HepG2 (cell line): ENCODE data around the gene STEAP1B. TPM values are rescaled to one million over a fixed set of nuclear protein-coding genes. Genes with fewer than 3 reads are reported as not detected.

ENCODE experiments used
- ATF7 ChIP-seq, 2 experiments: fragments of 450-650 bp in 1 of 2; sonication (generic) in 1 of 2; formaldehyde crosslinking in 1 of 2; IDR thresholded peaks; 2 replicates each; pipeline versions ENCODE4 v1.4.0 to v1.6.1; 2016 to 2020; ENCODE audit warnings: antibody characterized with exemption in 1 of 2, mild to moderate bottlenecking in 1 of 2, missing genetic modification reagents in 1 of 2
- PAXIP1 ChIP-seq: sonication (generic); formaldehyde crosslinking; conservative IDR thresholded peaks from 2 replicates; pipeline ENCODE4 v1.4.0; 2020; ENCODE audit warnings: mild to moderate bottlenecking, missing genetic modification reagents, moderate library complexity
- ZBTB4 ChIP-seq: sonication (generic); formaldehyde crosslinking; IDR thresholded peaks from 2 replicates; pipeline ENCODE4 v1.4.0; 2020; ENCODE audit warnings: missing genetic modification reagents, mild to moderate bottlenecking, borderline replicate concordance
- ZNF232 ChIP-seq: sonication (generic); formaldehyde crosslinking; IDR thresholded peaks from 2 replicates; pipeline ENCODE4 v1.4.0; 2020; ENCODE audit warnings: missing genetic modification reagents, borderline replicate concordance
- ZNF503 ChIP-seq: sonication (generic); formaldehyde crosslinking; IDR thresholded peaks from 2 replicates; pipeline ENCODE4 v1.4.0; 2020; ENCODE audit warnings: missing genetic modification reagents
- ZNF549 ChIP-seq: sonication (generic); formaldehyde crosslinking; IDR thresholded peaks from 2 replicates; pipeline ENCODE4 v1.5.0; 2020; ENCODE audit warnings: missing genetic modification reagents
- ZNF572 ChIP-seq: sonication (generic); formaldehyde crosslinking; IDR thresholded peaks from 2 replicates; pipeline ENCODE4 v1.5.1; 2020; ENCODE audit warnings: mild to moderate bottlenecking, missing genetic modification reagents
- ZNF816 ChIP-seq: sonication (generic); formaldehyde crosslinking; IDR thresholded peaks from 2 replicates; pipeline ENCODE4 v1.8.0; 2022; ENCODE audit warnings: missing genetic modification reagents, mild to moderate bottlenecking, borderline replicate concordance
- ZSCAN9 ChIP-seq: IDR thresholded peaks from 2 replicates; pipeline ENCODE4 v1.6.1; 2016; ENCODE audit warnings: borderline replicate concordance
- polyA plus RNA-seq, 8 experiments: library from polyadenylated mRNA; depleted of rRNA in 3 of 8; stranded (reverse) in 7 of 8; unstranded in 1 of 8; fragments of >200 nt; fragmentation: Illumina TruSeq in 4 of 8; extraction: Trizol in 4 of 8; gene quantifications; 2 replicates each; pipeline versions ENCODE4 v1.2.1 to v1.2.3, GENCODE V29; 2011 to 2016; ENCODE audit warnings: low read depth in 4 of 8, missing spikeins in 1 of 8, mixed read lengths in 1 of 8; ENCODE audit not compliant: insufficient read depth in 1 of 8
- total RNA-seq, 5 experiments: library from RNA; depleted of rRNA; stranded (reverse); fragments of >200 nt; fragmentation: Illumina TruSeq; extraction: Trizol; gene quantifications; 2 replicates each; pipeline ENCODE4 v1.2.3, GENCODE V29; 2016; ENCODE audit warnings: low read depth in 1 of 5
- TF ChIP-seq, protein P1 (sequence below): sonication (generic); formaldehyde crosslinking; IDR thresholded peaks from 2 replicates; pipeline ENCODE4 v1.4.0; 2020; ENCODE audit warnings: missing genetic modification reagents, borderline replicate concordance
- TF ChIP-seq, protein P2 (sequence below): sonication (generic); formaldehyde crosslinking; IDR thresholded peaks from 2 replicates; pipeline ENCODE4 v1.4.0; 2020; ENCODE audit warnings: missing genetic modification reagents
- TF ChIP-seq, protein P3 (sequence below): sonication (generic); formaldehyde crosslinking; IDR thresholded peaks from 2 replicates; pipeline ENCODE4 v1.4.0; 2020; ENCODE audit warnings: missing genetic modification reagents

Gene STEAP1B
- total and polyA plus RNA-seq, 2 of the 13 experiments (the other 11 are each of a cell fraction or from before 2014, with no cell fraction given), result not detected

- TF ChIP-seq PAXIP1 (peak; percentile 74), ZNF232 (CRISPR knock-in tag) (no peak), ZNF549 (CRISPR knock-in tag) (no peak), ZNF503 (CRISPR knock-in tag) (peak; percentile 37; the same call in 1 of the 2 replicates), ATF7 (IDR thresholded peaks at IDR 0.05) (no peak), ATF7 (CRISPR knock-in tag; IDR thresholded peaks at IDR 0.05) (no peak), ZSCAN9 (CRISPR knock-in tag) (no peak), ZBTB4 (CRISPR knock-in tag) (no peak), ZNF572 (CRISPR knock-in tag) (no peak), ZNF816 (CRISPR knock-in tag) (no peak)
- TF ChIP-seq, protein P1, sequence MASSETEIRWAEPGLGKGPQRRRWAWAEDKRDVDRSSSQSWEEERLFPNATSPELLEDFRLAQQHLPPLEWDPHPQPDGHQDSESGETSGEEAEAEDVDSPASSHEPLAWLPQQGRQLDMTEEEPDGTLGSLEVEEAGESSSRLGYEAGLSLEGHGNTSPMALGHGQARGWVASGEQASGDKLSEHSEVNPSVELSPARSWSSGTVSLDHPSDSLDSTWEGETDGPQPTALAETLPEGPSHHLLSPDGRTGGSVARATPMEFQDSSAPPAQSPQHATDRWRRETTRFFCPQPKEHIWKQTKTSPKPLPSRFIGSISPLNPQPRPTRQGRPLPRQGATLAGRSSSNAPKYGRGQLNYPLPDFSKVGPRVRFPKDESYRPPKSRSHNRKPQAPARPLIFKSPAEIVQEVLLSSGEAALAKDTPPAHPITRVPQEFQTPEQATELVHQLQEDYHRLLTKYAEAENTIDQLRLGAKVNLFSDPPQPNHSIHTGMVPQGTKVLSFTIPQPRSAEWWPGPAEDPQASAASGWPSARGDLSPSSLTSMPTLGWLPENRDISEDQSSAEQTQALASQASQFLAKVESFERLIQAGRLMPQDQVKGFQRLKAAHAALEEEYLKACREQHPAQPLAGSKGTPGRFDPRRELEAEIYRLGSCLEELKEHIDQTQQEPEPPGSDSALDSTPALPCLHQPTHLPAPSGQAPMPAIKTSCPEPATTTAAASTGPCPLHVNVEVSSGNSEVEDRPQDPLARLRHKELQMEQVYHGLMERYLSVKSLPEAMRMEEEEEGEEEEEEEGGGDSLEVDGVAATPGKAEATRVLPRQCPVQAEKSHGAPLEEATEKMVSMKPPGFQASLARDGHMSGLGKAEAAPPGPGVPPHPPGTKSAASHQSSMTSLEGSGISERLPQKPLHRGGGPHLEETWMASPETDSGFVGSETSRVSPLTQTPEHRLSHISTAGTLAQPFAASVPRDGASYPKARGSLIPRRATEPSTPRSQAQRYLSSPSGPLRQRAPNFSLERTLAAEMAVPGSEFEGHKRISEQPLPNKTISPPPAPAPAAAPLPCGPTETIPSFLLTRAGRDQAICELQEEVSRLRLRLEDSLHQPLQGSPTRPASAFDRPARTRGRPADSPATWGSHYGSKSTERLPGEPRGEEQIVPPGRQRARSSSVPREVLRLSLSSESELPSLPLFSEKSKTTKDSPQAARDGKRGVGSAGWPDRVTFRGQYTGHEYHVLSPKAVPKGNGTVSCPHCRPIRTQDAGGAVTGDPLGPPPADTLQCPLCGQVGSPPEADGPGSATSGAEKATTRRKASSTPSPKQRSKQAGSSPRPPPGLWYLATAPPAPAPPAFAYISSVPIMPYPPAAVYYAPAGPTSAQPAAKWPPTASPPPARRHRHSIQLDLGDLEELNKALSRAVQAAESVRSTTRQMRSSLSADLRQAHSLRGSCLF, result no peak
- TF ChIP-seq, protein P2, sequence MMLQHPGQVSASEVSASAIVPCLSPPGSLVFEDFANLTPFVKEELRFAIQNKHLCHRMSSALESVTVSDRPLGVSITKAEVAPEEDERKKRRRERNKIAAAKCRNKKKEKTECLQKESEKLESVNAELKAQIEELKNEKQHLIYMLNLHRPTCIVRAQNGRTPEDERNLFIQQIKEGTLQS (CRISPR knock-in tag), result no peak
- TF ChIP-seq, protein P3, sequence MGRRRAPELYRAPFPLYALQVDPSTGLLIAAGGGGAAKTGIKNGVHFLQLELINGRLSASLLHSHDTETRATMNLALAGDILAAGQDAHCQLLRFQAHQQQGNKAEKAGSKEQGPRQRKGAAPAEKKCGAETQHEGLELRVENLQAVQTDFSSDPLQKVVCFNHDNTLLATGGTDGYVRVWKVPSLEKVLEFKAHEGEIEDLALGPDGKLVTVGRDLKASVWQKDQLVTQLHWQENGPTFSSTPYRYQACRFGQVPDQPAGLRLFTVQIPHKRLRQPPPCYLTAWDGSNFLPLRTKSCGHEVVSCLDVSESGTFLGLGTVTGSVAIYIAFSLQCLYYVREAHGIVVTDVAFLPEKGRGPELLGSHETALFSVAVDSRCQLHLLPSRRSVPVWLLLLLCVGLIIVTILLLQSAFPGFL, result no peak
These were observed 121.6 kb downstream of the STEAP1B start (continued) for GRCh38 chr7:22378199-22378980.
